Brain microvascular endothelial cell (primary cell): ENCODE measurements around the gene C18orf63.
"Not testable (repeated sequence)": the region's sequence is repeated elsewhere in the genome, so short reads cannot be mapped to it uniquely, and the experiment has no call there.

Experiments used
- DNase-seq: peaks from one replicate; pipeline ENCODE4 v3.0.0-alpha.2; 2020
- H3K27ac ChIP-seq: fragments of 250-450 bp; sonication (Bioruptor Pico); 2 replicates; pipeline ENCODE4 v1.5.1; 2020; ENCODE audit warnings: mild to moderate bottlenecking, moderate library complexity
- H3K27me3 ChIP-seq: fragments of 250-450 bp; sonication (Bioruptor Pico); replicated peaks from 2 replicates; pipeline ENCODE4 v1.5.1; 2020; ENCODE audit warnings: mild to moderate bottlenecking
- H3K36me3 ChIP-seq: fragments of 250-450 bp; sonication (Bioruptor Pico); replicated peaks from 2 replicates; pipeline ENCODE4 v1.5.1; 2020; ENCODE audit warnings: mild to moderate bottlenecking
- H3K4me3 ChIP-seq: 2 replicates; pipeline ENCODE4 v1.5.1; 2011; ENCODE audit warnings: low read depth, mild to moderate bottlenecking, control low read depth, low read length, moderate library complexity
- in situ Hi-C: cut with HindIII; loops from 2 replicates; pipeline ENCODE4 v1.10.0; 2017; ENCODE audit warnings: low sequenced_read_pairs, low pct_ligation_motif_present
- TF ChIP-seq, protein P1 (sequence below): IDR thresholded peaks from 2 replicates; pipeline ENCODE4 v1.5.1; 2011; ENCODE audit warnings: low read depth, mild to moderate bottlenecking, moderate library complexity, low read length, control low read depth, inconsistent platforms; ENCODE audit errors: missing control alignments

The C18orf63 gene

GRCh38 chr18:74291771-74292540 lies 23.7 kb upstream of the C18orf63 start, which contains the start of gene CYB5A:
Gene CYB5A (minus strand): TSS chr18:74291963. CDS start chr18:74291875, 88 bp downstream.
- Histone ChIP-seq H3K4me3 (peak within 1 kb of the TSS; percentile 92), H3K36me3 (no peaks in the 10 kb centered on the region), H3K27ac (no peak within 1 kb of the TSS), H3K27me3 (no peaks in the 10 kb centered on the region)
- TF ChIP-seq, protein P1, sequence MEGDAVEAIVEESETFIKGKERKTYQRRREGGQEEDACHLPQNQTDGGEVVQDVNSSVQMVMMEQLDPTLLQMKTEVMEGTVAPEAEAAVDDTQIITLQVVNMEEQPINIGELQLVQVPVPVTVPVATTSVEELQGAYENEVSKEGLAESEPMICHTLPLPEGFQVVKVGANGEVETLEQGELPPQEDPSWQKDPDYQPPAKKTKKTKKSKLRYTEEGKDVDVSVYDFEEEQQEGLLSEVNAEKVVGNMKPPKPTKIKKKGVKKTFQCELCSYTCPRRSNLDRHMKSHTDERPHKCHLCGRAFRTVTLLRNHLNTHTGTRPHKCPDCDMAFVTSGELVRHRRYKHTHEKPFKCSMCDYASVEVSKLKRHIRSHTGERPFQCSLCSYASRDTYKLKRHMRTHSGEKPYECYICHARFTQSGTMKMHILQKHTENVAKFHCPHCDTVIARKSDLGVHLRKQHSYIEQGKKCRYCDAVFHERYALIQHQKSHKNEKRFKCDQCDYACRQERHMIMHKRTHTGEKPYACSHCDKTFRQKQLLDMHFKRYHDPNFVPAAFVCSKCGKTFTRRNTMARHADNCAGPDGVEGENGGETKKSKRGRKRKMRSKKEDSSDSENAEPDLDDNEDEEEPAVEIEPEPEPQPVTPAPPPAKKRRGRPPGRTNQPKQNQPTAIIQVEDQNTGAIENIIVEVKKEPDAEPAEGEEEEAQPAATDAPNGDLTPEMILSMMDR = peak; percentile 35
- peak; percentile 93 for DNase-seq
- in situ Hi-C loops = no loop called here

- no peaks in the 10 kb centered on the region for H3K27me3 ChIP-seq
- no peaks in the 10 kb centered on the region for H3K36me3 ChIP-seq
- TF ChIP-seq, protein P1 = no peak
- H3K27ac ChIP-seq = no peak overlapping the region
- DNase-seq = no peak
- in situ Hi-C loops = no loop called here
- H3K4me3 ChIP-seq = peak overlapping the region; percentile 92
Measured at GRCh38 chr18:74292541-74292858, 23.1 kb upstream of the C18orf63 start.

GRCh38 chr18:74292982-74293381 lies 22.7 kb upstream of the C18orf63 start:
- DNase-seq, H3K27ac ChIP-seq, in situ Hi-C loops, H3K27me3 ChIP-seq, H3K4me3 ChIP-seq, H3K36me3 ChIP-seq: not testable (repeated sequence)

- Histone ChIP-seq H3K36me3 (no peaks in the 10 kb centered on the region), H3K27ac (no peak overlapping the region), H3K27me3 (no peaks in the 10 kb centered on the region), H3K4me3 (no peak overlapping the region)
- DNase-seq = no peak
- in situ Hi-C loops = no loop called here
- TF ChIP-seq, protein P1 = no peak
Measured at GRCh38 chr18:74294526-74294925, 21.1 kb upstream of the C18orf63 start.

DNA sequence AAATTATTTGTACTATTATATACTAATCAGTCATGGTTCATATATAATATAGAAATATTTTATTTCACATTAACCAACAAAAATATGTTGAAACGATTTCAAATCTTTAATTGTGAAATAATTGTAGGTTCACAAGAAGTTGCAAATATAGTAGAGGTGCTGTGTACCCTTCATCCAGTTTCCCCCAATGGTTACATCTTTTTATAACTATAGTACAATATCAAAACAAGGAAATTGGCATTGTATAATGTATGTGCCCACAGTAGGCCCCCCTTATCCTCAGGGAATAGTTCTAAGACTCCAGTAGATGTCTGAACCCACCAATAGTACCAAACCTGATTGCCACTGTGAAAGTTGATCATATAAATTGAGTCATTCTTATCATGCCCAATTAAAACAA lies 16.5 kb upstream of the C18orf63 start:
- Histone ChIP-seq H3K4me3 (no peak overlapping the region), H3K27ac (no peak overlapping the region), H3K36me3 (no peaks in the 10 kb centered on the region), H3K27me3 (no peaks in the 10 kb centered on the region)
- TF ChIP-seq, protein P1 = no peak
- in situ Hi-C loops = no loop called here
- no peak for DNase-seq

GRCh38 chr18:74299746-74300145 lies 15.9 kb upstream of the C18orf63 start:
- no peak for DNase-seq
- Histone ChIP-seq H3K27ac (no peak overlapping the region), H3K27me3 (no peaks in the 10 kb centered on the region), H3K36me3 (no peaks in the 10 kb centered on the region), H3K4me3 (no peak overlapping the region)
- TF ChIP-seq, protein P1 = no peak
- in situ Hi-C loops = no loop called here
